ES-I3 (cell line): ENCODE measurements around the gene TEAD3.

Source experiments
- H3K36me3 ChIP-seq: 2 replicates; pipeline ENCODE4 v1.6.1; 2013; ENCODE audit warnings: mild to moderate bottlenecking, low read length, control low read depth, moderate library complexity; ENCODE audit not compliant: insufficient read depth
- H3K4me1 ChIP-seq: 2 replicates; pipeline ENCODE4 v1.6.1; 2013; ENCODE audit warnings: mild to moderate bottlenecking, control low read depth, low read length; ENCODE audit not compliant: insufficient read depth
- H3K9ac ChIP-seq: 2 replicates; pipeline ENCODE4 v1.6.1; 2013; ENCODE audit warnings: low read depth, mild to moderate bottlenecking, low read length, moderate library complexity
- H3K9me3 ChIP-seq: 2 replicates; pipeline ENCODE4 v1.6.1; 2013; ENCODE audit warnings: mild to moderate bottlenecking, low read length, moderate library complexity; ENCODE audit not compliant: control insufficient read depth, insufficient read depth

The TEAD3 gene

DNA sequence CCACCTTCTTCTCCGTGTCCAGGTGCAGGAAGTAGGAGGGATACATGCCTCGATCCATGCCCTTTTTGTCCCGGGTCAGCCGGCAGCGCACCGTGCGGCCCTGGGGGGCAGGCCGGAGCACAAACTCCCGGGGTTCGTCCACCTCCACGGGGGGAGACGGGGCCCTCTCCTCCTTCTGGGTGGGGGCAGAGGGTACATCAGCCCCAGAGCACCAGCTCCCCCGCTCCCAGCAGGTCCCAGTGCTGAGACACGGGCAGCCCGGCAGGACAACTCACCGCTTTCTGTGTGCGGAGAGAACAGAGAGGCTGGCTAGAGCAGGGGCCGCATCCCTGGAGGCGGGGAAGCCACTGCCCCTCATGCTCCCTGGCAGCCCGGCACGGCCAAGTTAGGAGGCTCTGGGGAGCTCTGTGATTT lies 9.1 kb upstream of the TEAD3 start:
- Histone ChIP-seq H3K36me3 (no peaks in the 10 kb centered on the region), H3K4me1 (peaks cover 23% of the 10 kb centered on the region; the same call in 1 of the 2 replicates), H3K9me3 (no peaks in the 10 kb centered on the region), H3K9ac (peak overlapping the region; percentile 24)

DNA sequence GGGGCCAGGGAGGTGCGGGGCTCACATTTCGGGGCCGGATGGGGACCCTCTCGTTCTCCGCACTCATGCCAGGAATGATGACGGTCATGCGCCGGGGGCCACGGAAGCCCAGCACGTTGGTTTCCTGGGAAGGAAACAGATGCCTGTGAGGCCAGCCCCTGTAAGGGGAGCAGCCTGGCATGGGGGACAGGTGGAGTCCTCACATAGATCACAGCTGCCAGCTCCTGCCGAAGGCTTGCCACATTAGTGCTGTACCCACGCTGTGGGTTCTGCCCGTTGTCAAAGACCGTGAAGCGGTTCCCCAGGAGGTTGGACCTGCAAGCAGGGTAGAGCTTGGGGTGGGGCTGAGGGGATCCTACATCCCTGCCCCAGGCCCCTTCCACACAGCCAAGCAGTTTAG lies 6.7 kb upstream of the TEAD3 start:
- H3K9me3 ChIP-seq, result no peaks in the 10 kb centered on the region
- H3K9ac ChIP-seq, result no peak overlapping the region
- H3K36me3 ChIP-seq, result no peaks in the 10 kb centered on the region
- peaks cover 25% of the 10 kb centered on the region for H3K4me1 ChIP-seq

DNA sequence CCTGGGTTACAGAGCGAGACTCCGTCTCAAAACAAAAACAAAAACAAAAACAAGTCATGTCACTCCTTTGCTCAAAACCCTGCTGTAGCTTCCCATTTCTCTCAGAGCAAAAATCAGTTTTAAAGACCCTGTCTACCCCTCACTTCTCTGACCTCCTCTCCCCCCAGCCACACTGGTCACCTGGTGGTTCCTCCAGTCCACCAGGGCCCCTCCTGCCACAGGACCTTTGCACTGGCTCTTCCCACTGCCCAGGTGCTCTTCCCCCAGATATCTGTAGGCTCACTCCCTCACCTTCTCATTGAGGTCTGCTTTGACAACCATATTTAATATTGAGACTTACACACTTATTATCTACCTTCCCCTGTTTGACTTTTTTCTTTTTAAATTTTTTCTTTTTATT lies 4.9 kb upstream of the TEAD3 start:
- H3K9ac ChIP-seq, result no peak overlapping the region
- peaks cover 19% of the 10 kb centered on the region for H3K4me1 ChIP-seq
- no peaks in the 10 kb centered on the region for H3K36me3 ChIP-seq
- H3K9me3 ChIP-seq, result no peaks in the 10 kb centered on the region

DNA sequence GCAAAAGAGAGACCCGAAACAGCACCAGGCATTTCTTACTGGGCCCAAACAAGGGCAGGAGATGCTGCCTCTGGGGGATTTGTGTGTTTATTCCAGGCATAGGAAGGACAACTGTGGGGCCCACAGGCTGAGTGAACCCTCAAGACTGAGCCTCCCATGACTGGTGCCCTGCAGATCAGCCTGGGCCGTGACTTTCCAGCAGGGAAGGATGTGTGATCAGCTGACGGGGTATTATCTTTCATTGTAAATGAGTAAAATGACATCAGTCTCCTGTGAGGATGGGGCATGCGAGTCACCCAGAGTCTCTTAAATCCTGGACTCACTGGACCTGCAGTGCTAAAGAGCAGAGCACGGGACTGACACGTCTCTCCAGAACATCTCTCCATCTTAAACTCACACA lies 3.9 kb upstream of the TEAD3 start:
- H3K36me3 ChIP-seq, result no peaks in the 10 kb centered on the region
- H3K9me3 ChIP-seq, result no peaks in the 10 kb centered on the region
- peaks cover 19% of the 10 kb centered on the region for H3K4me1 ChIP-seq
- H3K9ac ChIP-seq, result no peak overlapping the region

DNA sequence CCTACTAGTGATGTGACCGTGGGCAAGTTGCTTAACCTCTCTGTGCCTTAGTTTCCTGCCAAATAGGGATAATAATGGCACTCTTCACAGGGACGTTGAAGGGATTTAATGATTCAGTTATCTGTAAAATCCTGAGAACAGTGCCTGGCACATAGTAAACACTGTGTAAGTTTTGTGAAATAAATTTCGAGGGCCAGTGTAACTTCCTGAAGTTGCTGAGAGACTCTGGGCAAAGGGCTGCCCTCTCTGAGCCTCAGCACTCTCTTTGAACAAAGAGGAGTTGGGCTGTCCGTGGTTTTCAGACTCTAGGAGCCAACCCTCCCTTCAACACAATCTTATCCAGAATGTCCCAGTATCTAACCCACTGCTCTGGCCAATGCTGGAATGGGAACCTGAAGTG lies 2.5 kb upstream of the TEAD3 start:
- Histone ChIP-seq H3K9ac (no peak overlapping the region), H3K36me3 (no peaks in the 10 kb centered on the region), H3K9me3 (no peaks in the 10 kb centered on the region), H3K4me1 (peaks cover 30% of the 10 kb centered on the region)

DNA sequence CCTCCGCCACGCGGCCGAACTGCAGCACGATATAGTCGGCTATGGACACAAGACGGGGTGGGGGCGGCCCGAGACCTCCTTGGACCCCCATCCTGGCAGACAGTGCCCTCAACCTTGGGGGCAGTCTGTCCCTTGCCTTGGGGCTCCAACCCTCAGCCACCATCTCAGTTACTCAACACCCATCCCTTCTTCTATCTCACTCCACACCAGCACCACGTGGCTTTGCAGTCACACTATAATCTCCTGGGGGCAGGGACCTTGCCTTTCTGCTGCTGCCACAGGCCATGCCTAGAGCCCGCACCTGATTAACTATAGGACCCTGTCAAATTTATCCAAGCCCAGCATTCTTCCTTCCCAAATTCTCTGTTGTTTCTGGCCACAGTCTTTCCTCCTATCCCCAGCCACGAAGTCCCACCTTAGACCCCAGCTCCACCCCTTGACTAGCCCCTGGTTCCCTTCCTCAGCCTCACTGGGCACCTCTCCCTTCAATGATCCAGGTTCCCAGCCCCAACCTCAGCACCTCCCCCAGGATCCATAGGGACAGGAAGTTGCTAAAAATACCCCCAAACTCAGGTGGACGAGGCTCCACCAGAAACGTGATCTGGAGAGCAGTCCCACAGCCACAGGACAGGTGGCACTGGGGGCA lies 1.7 kb upstream of the TEAD3 start:
- Histone ChIP-seq H3K9me3 (no peaks in the 10 kb centered on the region), H3K4me1 (peaks cover 39% of the 10 kb centered on the region), H3K9ac (peak overlapping the region; percentile 83), H3K36me3 (no peaks in the 10 kb centered on the region)

DNA sequence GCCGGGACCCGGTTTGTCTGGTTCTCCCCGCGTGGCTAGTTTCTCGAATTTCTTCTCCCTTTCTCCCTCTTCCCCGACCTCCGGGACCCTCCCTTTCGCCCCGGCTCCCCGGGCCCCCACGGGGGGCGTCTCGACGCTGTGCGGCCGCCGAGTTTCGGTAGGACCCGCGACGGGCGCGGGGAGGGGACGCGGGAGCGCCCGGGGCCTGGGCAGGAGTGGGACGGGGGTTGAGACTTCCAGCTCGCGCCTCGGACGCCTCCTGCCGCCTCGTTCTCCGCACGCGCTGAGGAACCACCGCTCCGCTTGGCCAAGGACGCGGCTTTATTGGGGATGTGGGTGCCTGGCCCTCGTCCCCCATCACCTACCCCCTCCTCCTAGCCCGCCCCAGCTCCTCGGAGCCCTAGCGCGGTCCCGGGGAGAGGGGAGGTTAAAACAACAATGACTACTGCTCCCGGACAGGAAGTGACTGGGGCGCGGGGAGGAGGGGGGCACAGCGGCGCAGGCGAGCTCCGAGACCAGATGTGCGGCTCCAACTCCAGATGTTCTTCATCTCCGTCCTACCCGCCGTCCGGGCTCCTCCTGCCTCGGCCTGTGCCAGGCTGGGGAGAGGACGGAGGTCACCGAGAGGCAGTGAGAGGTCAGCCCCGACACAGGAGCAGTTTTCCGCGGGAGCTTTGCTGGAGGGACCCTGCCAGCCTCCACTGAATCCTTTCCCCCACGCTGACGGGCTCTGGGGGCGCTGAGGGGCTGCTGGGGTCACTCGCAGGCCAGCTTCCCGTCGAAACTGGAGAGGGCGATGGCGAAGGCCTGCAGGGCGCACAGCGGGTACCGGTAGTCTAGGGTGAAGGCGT lies 917 bp upstream of the TEAD3 start:
- Histone ChIP-seq H3K9ac (peak overlapping the region; percentile 83), H3K9me3 (no peaks in the 10 kb centered on the region), H3K4me1 (peaks cover 45% of the 10 kb centered on the region)

DNA sequence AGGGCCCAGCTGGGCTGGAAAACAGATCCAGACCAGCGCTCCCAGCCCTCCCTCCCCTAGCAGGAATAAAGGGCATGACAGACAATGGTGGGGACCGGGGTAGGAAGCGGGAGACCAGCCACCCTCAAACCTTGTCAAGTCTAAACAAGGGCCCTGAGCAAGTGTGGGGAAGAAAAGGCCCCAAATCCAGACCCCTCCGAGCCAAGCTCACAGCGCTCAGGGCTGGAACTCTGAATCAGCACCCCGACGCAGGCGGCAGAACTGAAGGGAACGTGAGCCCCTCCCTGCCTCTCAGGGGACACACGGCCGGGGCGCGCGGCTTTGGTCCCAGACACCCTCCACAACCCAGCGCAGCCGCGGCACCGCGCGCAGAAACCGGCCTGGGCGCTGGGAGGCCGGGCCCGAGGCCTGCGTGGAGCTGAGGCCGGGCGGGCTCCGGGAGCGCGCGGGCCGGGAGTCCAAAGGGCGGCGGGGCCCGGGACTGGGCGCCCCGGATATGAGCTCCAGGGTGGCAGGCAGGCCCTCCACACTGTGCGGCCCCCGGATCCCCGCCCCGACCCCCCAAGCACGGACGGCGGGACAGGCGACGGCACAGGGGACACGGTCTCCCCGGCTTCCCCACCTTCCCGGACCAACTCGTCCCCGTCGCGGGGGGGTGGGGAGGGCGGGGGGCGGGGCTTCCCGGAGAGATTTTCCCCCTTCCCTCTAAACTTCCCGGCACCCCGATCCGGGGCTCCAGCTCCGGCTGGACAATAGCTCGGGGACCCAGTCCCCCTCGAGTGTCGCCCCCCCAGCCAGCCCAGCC lies 641 bp downstream of the TEAD3 start:
- no peaks in the 10 kb centered on the region for H3K9me3 ChIP-seq
- no peaks in the 10 kb centered on the region for H3K36me3 ChIP-seq
- H3K9ac ChIP-seq, result peak overlapping the region; percentile 81
- peaks cover 60% of the 10 kb centered on the region for H3K4me1 ChIP-seq

More for the DNA sequence above, 917 bp upstream of the TEAD3 start:
- H3K36me3 ChIP-seq, result no peaks in the 10 kb centered on the region

DNA sequence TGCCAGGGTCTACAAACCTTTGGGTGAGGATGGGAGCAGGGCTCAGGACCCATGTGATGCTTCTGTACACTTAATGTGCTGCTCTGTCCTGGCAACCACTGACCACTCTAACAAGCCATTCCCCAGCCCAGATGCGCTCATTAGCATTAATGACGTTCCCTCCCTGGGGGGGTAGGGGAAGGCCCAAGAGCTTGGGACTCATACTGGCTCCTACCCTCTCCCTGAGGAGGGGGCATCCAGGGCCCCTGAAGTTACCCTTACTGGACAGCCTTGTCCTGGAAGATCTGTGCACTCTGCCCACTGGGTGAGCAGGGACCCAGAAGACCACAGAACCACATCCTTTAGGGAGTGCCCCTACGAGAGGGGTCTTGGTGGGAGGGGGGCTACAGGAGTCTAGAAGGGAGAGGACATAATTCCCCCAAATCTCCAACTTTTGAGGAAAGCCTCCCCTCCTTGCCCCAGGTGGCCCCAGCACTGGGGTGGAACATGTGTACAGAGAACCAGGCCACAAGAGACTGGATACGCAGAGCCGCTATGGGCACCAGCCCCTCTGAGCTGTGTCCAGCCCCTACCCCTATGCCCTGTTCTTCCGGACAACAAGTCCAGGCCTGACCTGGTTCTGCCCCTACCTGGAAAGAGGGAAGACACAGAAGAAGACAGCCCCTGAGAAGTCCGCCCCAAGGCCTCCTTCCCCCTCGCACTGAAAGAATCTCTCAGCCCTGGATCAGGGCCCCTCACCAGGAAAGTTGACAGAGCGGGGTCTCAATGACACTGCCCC lies 1.4 kb downstream of the TEAD3 start:
- Histone ChIP-seq H3K9ac (peak overlapping the region; percentile 81), H3K9me3 (no peaks in the 10 kb centered on the region), H3K36me3 (no peaks in the 10 kb centered on the region), H3K4me1 (peaks cover 56% of the 10 kb centered on the region)

DNA sequence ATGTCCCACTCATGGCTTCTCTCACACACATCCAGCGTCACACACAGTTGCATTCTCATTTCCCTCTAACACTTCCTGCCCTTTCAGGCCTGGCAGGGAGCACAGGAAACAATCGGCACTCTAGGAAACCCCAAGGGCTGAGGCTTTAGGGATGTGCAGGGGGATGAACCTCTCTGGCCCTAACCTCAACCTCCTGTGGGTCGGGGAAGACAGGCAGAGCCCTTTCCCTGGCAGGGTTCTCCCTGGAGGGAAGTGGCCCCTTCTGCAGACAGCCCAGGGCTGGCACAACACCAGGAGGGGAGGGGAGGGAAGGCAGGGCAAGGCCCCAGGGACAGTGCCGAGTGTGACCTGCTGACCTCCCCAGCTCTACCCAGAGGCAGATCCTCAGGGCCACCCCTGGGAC lies 2.7 kb downstream of the TEAD3 start:
- Histone ChIP-seq H3K9me3 (no peaks in the 10 kb centered on the region), H3K4me1 (peaks cover 55% of the 10 kb centered on the region), H3K36me3 (no peaks in the 10 kb centered on the region), H3K9ac (no peak overlapping the region)

DNA sequence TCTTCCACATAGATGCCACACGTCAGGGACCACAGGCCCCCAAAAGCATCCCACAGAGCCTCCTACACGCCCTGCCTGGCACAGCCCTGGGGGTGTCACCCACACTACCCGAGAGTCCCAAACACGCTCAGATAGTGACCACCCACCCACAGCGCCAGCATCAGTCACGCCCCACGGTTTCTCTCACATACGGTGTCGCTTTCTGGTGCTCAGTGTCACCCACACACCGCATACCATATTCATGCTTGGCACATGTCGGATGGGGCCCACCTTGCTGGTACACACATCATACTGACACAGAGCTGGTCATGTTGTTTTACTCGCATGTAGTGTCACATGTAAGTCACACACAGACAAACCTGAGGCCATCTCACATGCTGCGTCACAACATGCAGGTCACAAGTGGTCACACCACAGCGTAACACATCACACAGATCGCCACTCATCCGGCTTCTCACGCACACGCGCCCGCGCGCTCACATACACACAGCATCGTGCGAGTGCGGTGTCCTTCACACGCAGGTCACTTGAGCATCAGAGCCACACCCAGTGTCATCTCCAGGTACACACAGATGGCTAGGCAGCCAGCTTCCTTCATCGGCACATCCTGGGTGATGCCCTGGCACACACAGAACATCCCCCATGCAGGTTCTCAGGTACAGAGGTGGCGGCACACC lies 3.4 kb downstream of the TEAD3 start:
- Histone ChIP-seq H3K4me1 (peaks cover 52% of the 10 kb centered on the region), H3K36me3 (no peaks in the 10 kb centered on the region), H3K9ac (no peak overlapping the region), H3K9me3 (no peaks in the 10 kb centered on the region)

DNA sequence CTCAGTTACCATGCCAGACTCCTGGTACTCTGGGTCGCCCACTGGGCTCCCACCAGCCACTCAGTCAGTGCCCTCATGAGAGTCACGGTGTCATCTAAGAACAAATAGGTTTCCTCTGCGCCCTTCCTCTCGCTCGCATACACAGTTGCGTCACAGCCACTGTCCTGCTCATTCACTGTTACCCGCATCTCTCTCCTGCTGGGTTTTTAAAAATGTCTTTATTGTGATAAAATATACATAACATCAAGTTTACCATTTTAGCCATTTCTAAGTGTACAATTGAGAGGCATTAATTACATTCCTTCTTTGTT lies 4.0 kb downstream of the TEAD3 start:
- no peak overlapping the region for H3K9ac ChIP-seq
- H3K9me3 ChIP-seq, result no peaks in the 10 kb centered on the region
- H3K36me3 ChIP-seq, result no peaks in the 10 kb centered on the region
- peaks cover 55% of the 10 kb centered on the region for H3K4me1 ChIP-seq

DNA sequence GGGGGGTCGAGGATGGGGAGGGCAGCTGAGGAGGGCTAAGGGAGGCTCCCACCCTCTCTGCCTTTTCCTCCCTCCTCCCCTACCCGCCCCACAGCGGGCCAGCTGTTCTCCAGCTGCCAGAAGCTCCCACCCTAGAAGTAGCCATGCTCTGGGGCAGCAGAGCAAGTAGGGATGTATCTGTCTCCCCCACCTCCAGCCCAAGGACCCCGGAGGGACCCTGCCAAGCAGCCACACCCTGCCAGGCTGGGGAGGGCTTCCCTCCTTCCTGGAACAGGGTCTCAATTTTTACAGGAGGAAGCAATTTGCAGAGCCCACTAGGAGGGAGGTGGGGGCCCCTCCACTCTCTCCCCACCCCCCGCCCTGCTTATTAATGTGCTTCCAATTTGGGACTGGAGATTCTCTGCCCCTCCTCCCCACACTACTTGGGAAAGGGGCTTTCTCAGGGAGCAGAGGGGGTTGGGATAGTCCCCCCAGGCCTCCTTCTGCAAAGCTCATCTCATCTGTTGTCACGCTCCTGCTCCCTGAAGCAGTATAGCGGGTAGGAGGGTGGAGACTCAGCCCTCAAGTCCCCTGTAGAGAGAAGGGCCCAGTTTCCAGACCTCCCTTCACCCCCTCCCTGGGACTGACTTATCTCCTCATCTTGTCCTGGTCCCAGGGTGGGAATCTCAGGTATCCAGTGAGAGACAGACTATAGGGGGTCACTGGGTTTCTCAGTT lies 4.5 kb downstream of the TEAD3 start:
- Histone ChIP-seq H3K36me3 (no peaks in the 10 kb centered on the region), H3K9me3 (no peaks in the 10 kb centered on the region), H3K9ac (no peak overlapping the region), H3K4me1 (peaks cover 60% of the 10 kb centered on the region)
